Fibroblast of pulmonary artery (primary cell): ENCODE measurements around the gene ZZZ3.

Experiments used
- DNase-seq: peaks from one replicate; pipeline ENCODE4 v3.0.0-alpha.2; 2010; ENCODE audit warnings: low read depth
- H3K4me3 ChIP-seq: replicated peaks from 2 replicates; pipeline ENCODE4 v1.5.1; 2011; ENCODE audit warnings: low read depth, mild to moderate bottlenecking, control low read depth, low read length, moderate library complexity
- TF ChIP-seq, protein P1 (sequence below): IDR thresholded peaks from 2 replicates; pipeline ENCODE4 v1.5.1; 2011; ENCODE audit warnings: mild to moderate bottlenecking, control low read depth, low read length, inconsistent platforms; ENCODE audit errors: missing control alignments

ZZZ3 gene

DNA sequence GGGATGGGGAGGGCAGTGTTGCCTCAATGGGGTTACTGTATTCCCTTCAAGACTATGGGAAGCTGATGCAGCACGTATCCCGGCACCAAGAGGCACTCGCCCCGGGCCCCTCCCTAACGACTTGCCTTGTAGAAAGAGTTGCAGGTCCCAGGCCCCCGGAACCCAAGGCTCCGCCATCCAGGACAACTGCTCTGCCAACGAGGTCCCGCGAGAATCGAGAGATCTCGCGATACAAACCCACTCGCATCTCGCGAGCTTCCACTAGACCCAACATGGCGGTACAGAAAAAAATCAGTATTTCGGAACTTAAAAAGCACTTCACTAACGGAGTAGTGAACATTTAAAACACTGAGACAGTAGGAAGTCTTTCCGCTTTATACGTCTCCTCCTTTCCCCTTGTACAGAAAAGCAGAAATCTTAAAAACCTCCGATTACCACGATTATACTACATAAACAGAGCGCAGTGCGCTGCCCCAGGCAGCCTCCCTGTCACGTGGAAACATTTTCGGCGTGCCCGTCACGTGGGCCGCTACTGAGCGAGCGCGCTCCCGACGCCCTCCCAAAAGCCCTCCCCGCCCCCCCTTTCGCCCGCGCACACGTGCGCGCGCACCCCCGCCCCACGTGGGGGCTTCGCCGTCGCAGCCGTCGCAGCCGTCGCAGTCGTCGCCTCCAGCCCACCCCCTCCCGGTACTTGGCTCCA, at the start of gene ZZZ3:
TSS of gene ZZZ3 (minus strand) at position 199 of the 700 bp plus-strand sequence. CDS start 49,304 bp downstream, outside the sequence.
- H3K4me3 ChIP-seq = peak within 1 kb of the TSS; percentile 76
- TF ChIP-seq, protein P1, sequence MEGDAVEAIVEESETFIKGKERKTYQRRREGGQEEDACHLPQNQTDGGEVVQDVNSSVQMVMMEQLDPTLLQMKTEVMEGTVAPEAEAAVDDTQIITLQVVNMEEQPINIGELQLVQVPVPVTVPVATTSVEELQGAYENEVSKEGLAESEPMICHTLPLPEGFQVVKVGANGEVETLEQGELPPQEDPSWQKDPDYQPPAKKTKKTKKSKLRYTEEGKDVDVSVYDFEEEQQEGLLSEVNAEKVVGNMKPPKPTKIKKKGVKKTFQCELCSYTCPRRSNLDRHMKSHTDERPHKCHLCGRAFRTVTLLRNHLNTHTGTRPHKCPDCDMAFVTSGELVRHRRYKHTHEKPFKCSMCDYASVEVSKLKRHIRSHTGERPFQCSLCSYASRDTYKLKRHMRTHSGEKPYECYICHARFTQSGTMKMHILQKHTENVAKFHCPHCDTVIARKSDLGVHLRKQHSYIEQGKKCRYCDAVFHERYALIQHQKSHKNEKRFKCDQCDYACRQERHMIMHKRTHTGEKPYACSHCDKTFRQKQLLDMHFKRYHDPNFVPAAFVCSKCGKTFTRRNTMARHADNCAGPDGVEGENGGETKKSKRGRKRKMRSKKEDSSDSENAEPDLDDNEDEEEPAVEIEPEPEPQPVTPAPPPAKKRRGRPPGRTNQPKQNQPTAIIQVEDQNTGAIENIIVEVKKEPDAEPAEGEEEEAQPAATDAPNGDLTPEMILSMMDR = no peak
- peak; percentile 97 for DNase-seq

DNA sequence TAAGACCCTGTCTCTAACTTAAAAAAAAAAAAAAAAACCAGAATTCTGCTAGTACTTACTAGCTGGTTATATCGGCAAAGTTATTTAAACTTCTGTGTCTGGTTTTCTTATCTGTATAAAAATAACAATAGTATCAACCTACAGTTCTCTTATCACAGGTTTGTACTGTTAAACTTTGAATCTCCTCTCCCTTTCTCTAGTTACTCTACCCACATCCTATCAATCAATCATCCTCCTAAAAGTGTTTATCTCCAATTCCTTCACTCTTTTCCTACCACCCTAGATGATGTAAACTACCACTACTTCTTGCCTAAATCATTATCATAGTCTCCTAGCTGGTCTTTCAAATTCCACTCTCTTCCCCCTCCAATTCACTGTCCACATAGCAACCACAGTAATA, 49.6 kb upstream of the ZZZ3 start:
- H3K4me3 ChIP-seq = no peak overlapping the region
- TF ChIP-seq, protein P1 = no peak
- DNase-seq = no peak

DNA sequence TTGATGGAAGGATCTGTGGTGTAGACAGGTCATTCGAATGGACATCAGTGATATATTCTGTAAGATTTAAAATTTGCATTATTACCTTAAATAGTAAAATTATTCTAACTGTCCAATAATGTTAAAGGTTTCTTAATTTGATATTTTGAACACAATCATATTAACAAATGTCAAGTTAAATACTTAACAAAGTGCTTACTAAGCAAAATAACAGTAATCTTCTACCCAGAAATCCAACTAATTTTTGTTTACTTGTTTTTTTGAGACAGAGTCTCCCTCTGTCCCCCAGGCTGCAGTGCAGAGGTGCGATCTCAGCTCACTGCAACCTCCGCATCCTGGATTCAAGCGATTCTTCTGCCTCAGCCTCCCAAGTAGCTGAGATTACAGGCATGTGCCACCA, 43.2 kb upstream of the ZZZ3 start:
- TF ChIP-seq, protein P1 = no peak
- DNase-seq = no peak

DNA sequence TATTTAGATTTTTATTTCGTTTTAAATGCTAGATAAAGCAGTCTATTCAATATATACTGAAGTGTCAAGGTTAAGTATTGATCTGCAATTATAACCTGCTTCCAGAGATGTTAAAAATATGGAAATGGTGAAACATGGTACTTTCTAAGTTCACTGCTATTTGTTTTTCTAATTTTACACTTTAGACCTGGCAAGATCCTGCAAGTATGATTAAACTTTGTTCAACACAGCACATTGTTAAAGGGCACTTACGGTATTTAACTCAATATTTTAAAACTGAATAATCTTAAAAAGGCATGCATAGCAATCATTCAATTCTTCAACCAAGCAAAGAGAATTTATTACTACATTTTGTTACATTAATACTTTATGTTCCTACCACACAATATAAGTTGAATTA, 35.7 kb upstream of the ZZZ3 start:
- TF ChIP-seq, protein P1 = no peak

More for the DNA sequence above, 43.2 kb upstream of the ZZZ3 start:
- no peak overlapping the region for H3K4me3 ChIP-seq

DNA sequence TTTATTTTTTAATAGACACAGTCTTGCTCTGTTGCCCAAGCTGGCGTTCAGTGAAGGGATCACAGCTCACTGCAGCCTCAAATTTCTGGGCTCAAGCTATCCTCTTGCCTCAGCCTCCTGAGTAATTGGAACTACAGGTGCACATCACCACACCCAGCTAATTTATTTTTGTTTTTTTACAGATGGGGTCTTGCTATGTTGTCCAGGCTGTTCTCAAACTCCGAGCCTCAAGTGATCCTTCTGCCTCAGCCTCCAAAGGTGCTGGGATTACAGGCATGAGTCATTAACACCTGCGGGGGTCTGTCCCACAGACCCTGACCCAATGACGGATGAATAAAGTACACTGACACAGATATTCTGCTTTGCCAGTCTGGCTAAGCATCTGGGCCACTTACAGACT, 33.6 kb upstream of the ZZZ3 start:
- no peak overlapping the region for H3K4me3 ChIP-seq
- TF ChIP-seq, protein P1 = no peak

More for the DNA sequence above, 35.7 kb upstream of the ZZZ3 start:
- no peak for DNase-seq
- no peak overlapping the region for H3K4me3 ChIP-seq

DNA sequence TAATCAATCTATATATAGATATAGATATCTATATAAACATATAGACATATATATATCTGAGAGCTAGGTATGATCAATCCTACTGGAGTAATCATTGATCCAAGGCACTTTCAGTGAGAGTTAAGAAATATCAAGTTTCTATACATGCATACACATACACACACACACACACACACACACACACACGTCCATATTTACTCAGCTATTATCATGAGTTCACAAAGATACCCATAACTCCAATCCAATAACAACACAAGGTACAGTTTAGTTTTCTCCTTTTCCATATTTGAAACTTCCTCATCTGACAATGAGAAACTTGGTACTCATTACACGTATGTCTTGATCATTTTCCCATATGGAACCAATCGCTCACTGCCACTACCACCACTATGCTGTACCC, 27.3 kb upstream of the ZZZ3 start:
- TF ChIP-seq, protein P1 = no peak
- no peak for DNase-seq

More for the DNA sequence above, 33.6 kb upstream of the ZZZ3 start:
- no peak for DNase-seq

DNA sequence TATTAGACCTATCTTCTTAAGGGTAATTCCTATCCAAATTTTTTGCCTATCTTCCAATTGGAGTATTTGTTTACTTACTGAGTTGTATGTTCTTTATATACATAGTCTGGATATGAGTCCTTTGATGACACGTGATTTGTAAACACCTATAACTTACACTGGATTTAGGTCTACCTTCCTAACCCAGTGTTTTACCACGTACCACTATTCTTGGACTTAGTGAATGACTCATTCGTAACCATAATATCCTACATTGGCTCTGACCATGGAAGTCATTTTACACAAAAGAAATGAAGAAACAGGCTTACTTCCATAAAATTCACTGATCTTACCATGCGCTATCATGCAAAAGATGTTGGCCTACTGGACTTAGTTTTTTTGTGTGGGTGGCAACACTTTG, 23.9 kb upstream of the ZZZ3 start:
- TF ChIP-seq, protein P1 = no peak
- DNase-seq = no peak
- H3K4me3 ChIP-seq = no peak overlapping the region

More for the DNA sequence above, 27.3 kb upstream of the ZZZ3 start:
- H3K4me3 ChIP-seq = no peak overlapping the region
